ENCODE results near the gene SLC24A3. TPM values are rescaled to one million over a fixed set of nuclear protein-coding genes. Genes with fewer than 3 reads are reported as not detected.

Gene SLC24A3
- total and polyA plus RNA-seq, 2 of the 13 experiments (the other 11 are each of a cell fraction or from before 2014, with no cell fraction given), result not detected

- no peak overlapping the region for H2AFZ ChIP-seq (ENCODE audit: low read length)
- peaks cover 9% of the 10 kb centered on the region for H3K9me3 ChIP-seq (ENCODE audit: low read length)
- FAIRE-seq (no peak), ATAC-seq (peak; percentile 54), DNase-seq (ENCODE audit: low spot score) (no peak)
- BruUV-seq (replicated peaks), result no TSS peak
- H3K36me3 ChIP-seq (replicated peaks in 1 of 2; ENCODE audit: control insufficient read depth in 1 of 2, insufficient read depth in 2 of 2, low read length in 2 of 2), result no peaks in the 10 kb centered on the region
- no peaks in the 10 kb centered on the region for H4K20me1 ChIP-seq (ENCODE audit: insufficient read depth, low read length)
- peaks cover 0 to 5% of the 10 kb centered on the region in 2 experiments; a peak in 1 of 5 replicates for H3K27me3 ChIP-seq (ENCODE audit: control insufficient read depth in 1 of 2, insufficient read depth in 2 of 2, low read length in 2 of 2)
- 36% methylated on average over 5 of the region's 5 CpGs for WGBS (ENCODE audit: low lambda C conversion rate)
- TF ChIP-seq ZNF777 (CRISPR knock-in tag; IDR thresholded peaks at IDR 0.05) (no peak), ZNF781 (CRISPR knock-in tag; IDR thresholded peaks at IDR 0.05; ENCODE audit: borderline replicate concordance, not compliant biosample characterization) (no peak), REST (IDR thresholded peaks at IDR 0.05; ENCODE audit: borderline replicate concordance in 1 of 2, low read depth in 1 of 2, low read length in 2 of 2) (peak; percentile 32 to 86), MIER2 (CRISPR knock-in tag; IDR thresholded peaks at IDR 0.05) (peak; percentile 91), BCL6 (CRISPR knock-in tag; IDR thresholded peaks at IDR 0.05) (no peak), ARID2 (CRISPR knock-in tag; IDR thresholded peaks at IDR 0.05; ENCODE audit: borderline replicate concordance) (0 out of 2 replicates have a peak, but pooled peaks have one; percentile 39), ELF1 (CRISPR knock-in tag; IDR thresholded peaks at IDR 0.05) (0 out of 2 replicates have a peak, but pooled peaks have one; percentile 8)
- intact Hi-C loops (cut with micrococcal nuclease; ENCODE audit: unreplicated experiment) (no loop called here), in situ Hi-C loops (cut with HindIII; ENCODE audit: extremely low pct_ligation_motif_present, low pct_unique_long_range_greater_than_20kb) (no loop called here)
- H3K4me1 ChIP-seq (ENCODE audit: insufficient read depth, low read length), result peaks cover 80% of the 10 kb centered on the region
- H3K27ac ChIP-seq (ENCODE audit: extremely low read length, insufficient read depth, low read length), result no peak overlapping the region
- peak overlapping the region; percentile 37 for H3K4me2 ChIP-seq (ENCODE audit: low read depth, low read length)
- H3K79me2 ChIP-seq (ENCODE audit: insufficient read depth, low read length), result no peaks in the 10 kb centered on the region
- ChIA-PET POLR2A (no interaction called here), CTCF (ENCODE audit: low intra/inter-chr PET ratio, low total read pairs) (no interaction called here)
- no peak overlapping the region for H3K4me3 ChIP-seq (replicated peaks in 1 of 3; ENCODE audit: insufficient read depth in 1 of 3, low read depth in 2 of 3, low read length in 3 of 3)
- no peak overlapping the region for H3K9ac ChIP-seq (ENCODE audit: insufficient read depth, low read depth, low read length)
These were observed 404.8 kb downstream of the SLC24A3 start for GRCh38 chr20:19617256-19617655.
